Activated naive CD8-positive, alpha-beta T cell treated with anti-CD3 and anti-CD28 coated beads, Interleukin-2, amount 50 U/mL, for 24 hours (primary cell): ENCODE results near the gene HRC.

Experiments used
- ATAC-seq: fragments of 150-1000 bp; cut with Tn5 transposase; one replicate; pipeline ENCODE4 v1.10.0; 2021
- DNase-seq: peaks from one replicate; pipeline ENCODE4 v3.0.0; 2021
- H3K27ac Mint-ChIP-seq: one replicate; pipeline ENCODE4 v1.8.0; 2021; ENCODE audit warnings: mild to moderate bottlenecking, mixed read lengths
- H3K27me3 Mint-ChIP-seq: one replicate; pipeline ENCODE4 v1.8.0; 2021; ENCODE audit warnings: mixed read lengths
- H3K36me3 Mint-ChIP-seq: one replicate; pipeline ENCODE4 v1.8.0; 2021; ENCODE audit warnings: low read depth, mixed read lengths
- H3K4me1 Mint-ChIP-seq: one replicate; pipeline ENCODE4 v1.8.0; 2021; ENCODE audit warnings: mixed read lengths
- H3K4me3 Mint-ChIP-seq: one replicate; pipeline ENCODE4 v1.8.0; 2021; ENCODE audit warnings: mild to moderate bottlenecking, moderate library complexity, mixed read lengths
- H3K9me3 Mint-ChIP-seq: one replicate; pipeline ENCODE4 v1.8.0; 2021; ENCODE audit warnings: mixed read lengths

The HRC gene

DNA sequence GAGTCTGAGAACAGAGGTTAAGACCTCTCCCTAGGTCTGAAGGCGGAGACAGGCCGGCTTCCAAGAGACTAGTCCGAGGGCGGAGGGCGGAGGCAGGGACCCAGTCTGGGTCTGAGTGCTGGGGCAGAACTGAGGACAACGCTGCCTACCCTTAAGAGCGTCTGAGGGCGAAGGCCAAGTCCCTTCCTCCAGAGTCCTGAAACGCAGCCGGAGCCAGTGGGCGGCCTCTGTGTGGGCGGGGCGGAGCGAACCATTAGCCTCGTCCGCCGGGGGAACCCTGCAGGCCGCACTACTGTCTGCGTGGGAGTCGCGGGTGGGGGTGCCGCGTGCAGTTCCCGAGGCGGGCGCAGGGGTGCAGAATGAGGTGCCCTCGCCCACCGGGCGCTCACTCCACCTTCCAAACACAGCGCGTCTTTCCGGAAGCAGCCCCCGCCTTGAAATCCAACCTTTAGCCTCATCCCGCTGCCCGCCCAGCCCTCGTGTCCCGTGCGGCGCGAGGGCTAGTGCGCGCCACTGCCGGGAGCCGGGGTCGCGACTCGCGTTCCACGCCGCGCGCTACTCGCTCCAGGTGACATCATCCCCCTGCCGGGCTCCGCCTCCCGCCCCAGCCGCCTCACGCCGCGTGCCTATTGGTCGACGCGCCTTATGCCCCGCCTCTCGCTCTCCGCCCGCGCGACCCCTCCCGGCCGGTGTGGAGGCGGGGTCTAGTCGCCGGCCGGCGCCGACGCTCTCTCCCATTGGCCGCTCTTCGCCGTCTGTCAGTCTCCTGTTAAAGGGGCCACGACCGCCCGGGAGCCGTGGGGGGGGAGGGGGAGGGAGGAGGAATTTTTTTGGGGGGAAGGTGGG is 36.4 kb downstream of the HRC start, which contains the start of gene C19orf73:
Gene C19orf73 (minus strand): TSS at position 579 of the 846 bp plus-strand sequence. CDS start 121 bp downstream, at position 458.
- peak within 1 kb of the TSS; percentile 76 for H3K27ac Mint-ChIP-seq
- no peaks in the 10 kb centered on the region for H3K36me3 Mint-ChIP-seq
- H3K4me3 Mint-ChIP-seq, result peak within 1 kb of the TSS; percentile 81
- H3K27me3 Mint-ChIP-seq, result peaks cover 9% of the 10 kb centered on the region
- no peaks in the 10 kb centered on the region for H3K9me3 Mint-ChIP-seq
- ATAC-seq (peak; percentile 80), DNase-seq (peak; percentile 96)
- peaks cover 27% of the 10 kb centered on the region for H3K4me1 Mint-ChIP-seq

DNA sequence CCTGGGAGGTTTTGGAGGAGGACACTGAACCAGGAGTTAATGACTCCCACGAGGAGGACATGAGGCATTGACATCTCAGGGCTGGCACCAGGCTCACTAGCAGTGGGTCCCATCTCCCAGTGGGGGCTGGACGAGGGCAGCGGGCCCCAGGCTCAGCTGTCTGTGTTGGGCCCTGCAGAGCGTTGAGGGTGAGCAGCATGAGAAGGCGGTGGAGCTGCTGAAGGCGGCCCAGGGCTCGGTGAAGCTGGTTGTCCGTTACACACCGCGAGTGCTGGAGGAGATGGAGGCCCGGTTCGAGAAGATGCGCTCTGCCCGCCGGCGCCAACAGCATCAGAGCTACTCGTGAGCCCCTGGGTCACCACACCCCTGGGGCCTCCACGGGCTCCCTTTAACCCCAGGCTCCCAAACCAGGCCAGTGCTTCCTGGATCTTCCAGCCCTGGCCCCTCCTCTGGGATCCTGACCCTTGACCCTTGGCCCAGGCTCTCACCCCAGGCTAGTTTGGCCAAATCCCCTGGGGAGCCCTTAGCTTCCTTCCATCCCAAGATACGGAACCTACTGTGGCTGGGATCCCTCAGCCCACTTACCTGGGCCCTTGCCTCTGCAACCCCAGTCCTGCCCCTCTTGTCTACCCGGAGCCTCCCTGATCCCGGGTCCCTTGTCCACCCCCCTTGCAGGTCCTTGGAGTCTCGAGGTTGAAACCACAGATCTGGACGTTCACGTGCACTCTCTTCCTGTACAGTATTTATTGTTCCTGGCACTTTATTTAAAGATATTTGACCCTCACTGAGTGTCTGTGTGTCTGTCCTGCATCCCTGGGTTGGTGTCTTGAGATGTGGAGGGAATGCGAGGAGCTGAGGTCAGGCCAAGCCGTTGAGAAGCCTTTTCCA is 37.3 kb downstream of the HRC start:
- H3K4me3 Mint-ChIP-seq, result peak overlapping the region; percentile 81
- H3K4me1 Mint-ChIP-seq, result peaks cover 33% of the 10 kb centered on the region
- no peak for ATAC-seq
- H3K9me3 Mint-ChIP-seq, result no peaks in the 10 kb centered on the region
- H3K27me3 Mint-ChIP-seq, result peaks cover 9% of the 10 kb centered on the region
- no peak for DNase-seq
- H3K36me3 Mint-ChIP-seq, result no peaks in the 10 kb centered on the region
- H3K27ac Mint-ChIP-seq, result peak overlapping the region; percentile 76

- H3K4me1 Mint-ChIP-seq, result peaks cover 33% of the 10 kb centered on the region
- ATAC-seq (no peak), DNase-seq (no peak)
- H3K4me3 Mint-ChIP-seq, result no peak overlapping the region
- H3K27ac Mint-ChIP-seq, result no peak overlapping the region
- no peaks in the 10 kb centered on the region for H3K36me3 Mint-ChIP-seq
- H3K9me3 Mint-ChIP-seq, result no peaks in the 10 kb centered on the region
- H3K27me3 Mint-ChIP-seq, result peaks cover 9% of the 10 kb centered on the region
Observed at GRCh38 chr19:49116544-49116943, 38.7 kb downstream of the HRC start.

GRCh38 chr19:49114630-49115363 is 40.4 kb downstream of the HRC start:
- no peak for ATAC-seq
- peak; percentile 53 for DNase-seq
- Mint-ChIP-seq H3K27me3 (no peaks in the 10 kb centered on the region), H3K9me3 (no peaks in the 10 kb centered on the region), H3K4me3 (peak overlapping the region; percentile 64), H3K4me1 (peaks cover 27% of the 10 kb centered on the region), H3K27ac (no peak overlapping the region), H3K36me3 (no peaks in the 10 kb centered on the region)

- peaks cover 3% of the 10 kb centered on the region for H3K36me3 Mint-ChIP-seq
- peak within 1 kb of the TSS; percentile 76 for H3K4me3 Mint-ChIP-seq
- no peaks in the 10 kb centered on the region for H3K27me3 Mint-ChIP-seq
- ATAC-seq, result peak; percentile 72
- peaks cover 27% of the 10 kb centered on the region for H3K4me1 Mint-ChIP-seq
- no peaks in the 10 kb centered on the region for H3K9me3 Mint-ChIP-seq
- DNase-seq, result peak; percentile 77
- H3K27ac Mint-ChIP-seq, result peak within 1 kb of the TSS; percentile 11
Observed at GRCh38 chr19:49113762-49114629, 41.2 kb downstream of the HRC start, which contains the start of gene LIN7B. Gene LIN7B, plus strand, starts transcription at chr19:49114370. Its CDS starts 35 bp downstream, at chr19:49114405.

DNA sequence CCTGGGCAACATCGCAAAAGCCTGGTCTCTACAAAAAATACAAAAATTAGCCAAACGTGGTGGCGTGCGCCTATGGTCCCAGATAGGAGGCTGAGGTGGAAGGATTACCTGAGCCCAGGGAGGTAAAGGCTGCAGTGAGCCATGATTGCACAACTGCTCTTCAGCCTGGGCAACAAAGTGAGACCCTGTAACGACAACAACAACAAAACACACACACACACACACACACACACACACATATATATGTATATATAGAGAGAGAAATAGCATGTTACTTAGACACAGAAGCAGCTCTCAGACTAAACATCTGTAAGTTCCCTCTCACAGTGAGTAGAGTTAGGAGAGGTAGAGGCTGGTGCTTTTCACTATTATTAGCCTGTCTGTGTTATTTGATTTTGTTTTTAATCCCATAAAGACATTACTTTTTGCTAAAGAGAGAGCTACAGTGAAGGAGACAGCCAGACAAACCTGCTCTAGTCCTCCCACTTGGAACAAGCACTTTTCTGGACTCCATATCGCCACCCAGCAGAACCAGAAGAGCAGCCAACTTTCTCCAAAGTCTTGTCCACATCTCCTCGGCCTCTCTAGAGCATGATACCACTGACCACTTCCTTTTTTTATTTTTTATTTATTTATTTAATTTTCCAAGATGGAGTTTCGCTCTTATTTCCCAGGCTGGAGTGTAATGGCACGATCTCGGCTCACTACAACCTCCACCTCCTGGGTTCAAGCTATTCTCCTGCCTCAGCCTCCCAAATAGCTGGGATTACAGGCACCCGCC is 43.8 kb downstream of the HRC start:
- no peak overlapping the region for H3K4me3 Mint-ChIP-seq
- DNase-seq, result no peak
- H3K36me3 Mint-ChIP-seq, result peaks cover 21% of the 10 kb centered on the region
- H3K27ac Mint-ChIP-seq, result no peak overlapping the region
- ATAC-seq, result no peak
- H3K4me1 Mint-ChIP-seq, result peaks cover 13% of the 10 kb centered on the region
- H3K27me3 Mint-ChIP-seq, result no peaks in the 10 kb centered on the region
- H3K9me3 Mint-ChIP-seq, result no peaks in the 10 kb centered on the region

- DNase-seq (no peak), ATAC-seq (no peak)
- H3K9me3 Mint-ChIP-seq, result no peaks in the 10 kb centered on the region
- no peaks in the 10 kb centered on the region for H3K27me3 Mint-ChIP-seq
- H3K4me1 Mint-ChIP-seq, result peaks cover 13% of the 10 kb centered on the region
- peaks cover 27% of the 10 kb centered on the region for H3K36me3 Mint-ChIP-seq
- H3K4me3 Mint-ChIP-seq, result no peak overlapping the region
- H3K27ac Mint-ChIP-seq, result no peak overlapping the region
Observed at GRCh38 chr19:49110567-49110966, 44.6 kb downstream of the HRC start.

- Mint-ChIP-seq H3K27me3 (no peaks in the 10 kb centered on the region), H3K9me3 (no peaks in the 10 kb centered on the region), H3K27ac (no peak overlapping the region), H3K36me3 (peaks cover 34% of the 10 kb centered on the region), H3K4me1 (peaks cover 14% of the 10 kb centered on the region), H3K4me3 (no peak overlapping the region)
- DNase-seq, result no peak
- no peak for ATAC-seq
Observed at GRCh38 chr19:49109569-49110233, 45.5 kb downstream of the HRC start.

DNA sequence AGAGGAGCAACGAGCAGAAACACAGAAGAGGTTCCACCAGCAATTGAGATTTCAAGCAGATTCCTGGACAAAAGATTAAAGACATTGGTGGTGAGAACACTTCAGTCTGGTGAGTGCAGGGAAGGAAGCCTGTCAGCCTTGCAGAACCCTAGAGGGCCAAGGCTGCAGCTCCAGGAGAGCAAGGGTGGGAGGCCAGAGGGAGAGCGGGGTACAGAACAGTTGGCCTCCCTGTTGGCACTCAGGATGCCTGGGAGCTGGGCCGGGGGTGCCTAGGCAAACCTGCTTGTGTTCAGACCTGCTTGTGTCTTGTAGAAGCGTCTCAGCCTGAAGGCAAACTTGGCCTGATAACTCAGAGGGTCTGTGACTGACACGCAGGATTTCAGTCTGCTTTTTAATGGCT is 46.1 kb downstream of the HRC start:
- ATAC-seq (no peak), DNase-seq (no peak)
- Mint-ChIP-seq H3K4me1 (peaks cover 14% of the 10 kb centered on the region), H3K36me3 (peaks cover 37% of the 10 kb centered on the region), H3K27me3 (no peaks in the 10 kb centered on the region), H3K4me3 (no peak overlapping the region), H3K27ac (no peak overlapping the region), H3K9me3 (no peaks in the 10 kb centered on the region)

GRCh38 chr19:49107625-49108459 is 47.4 kb downstream of the HRC start:
- Mint-ChIP-seq H3K27ac (no peak overlapping the region), H3K27me3 (no peaks in the 10 kb centered on the region), H3K9me3 (no peaks in the 10 kb centered on the region), H3K36me3 (peaks cover 37% of the 10 kb centered on the region), H3K4me1 (peaks cover 5% of the 10 kb centered on the region), H3K4me3 (no peak overlapping the region)
- DNase-seq, result no peak
- ATAC-seq, result no peak

- Mint-ChIP-seq H3K27ac (no peak overlapping the region), H3K4me3 (no peak overlapping the region), H3K4me1 (peaks cover 5% of the 10 kb centered on the region), H3K27me3 (no peaks in the 10 kb centered on the region), H3K36me3 (peaks cover 40% of the 10 kb centered on the region), H3K9me3 (no peaks in the 10 kb centered on the region)
- ATAC-seq (peak; percentile 62), DNase-seq (peak; percentile 73)
Observed at GRCh38 chr19:49106648-49107135, 48.5 kb downstream of the HRC start.
